ENCODE data around the gene HADHB. TPM values are rescaled to one million over a fixed set of nuclear protein-coding genes. Genes with fewer than 3 reads are reported as not detected.

The HADHB gene
- total and polyA plus RNA-seq, 2 of the 13 experiments (the other 11 are each of a cell fraction or from before 2014, with no cell fraction given): 112 to 238 TPM

DNA sequence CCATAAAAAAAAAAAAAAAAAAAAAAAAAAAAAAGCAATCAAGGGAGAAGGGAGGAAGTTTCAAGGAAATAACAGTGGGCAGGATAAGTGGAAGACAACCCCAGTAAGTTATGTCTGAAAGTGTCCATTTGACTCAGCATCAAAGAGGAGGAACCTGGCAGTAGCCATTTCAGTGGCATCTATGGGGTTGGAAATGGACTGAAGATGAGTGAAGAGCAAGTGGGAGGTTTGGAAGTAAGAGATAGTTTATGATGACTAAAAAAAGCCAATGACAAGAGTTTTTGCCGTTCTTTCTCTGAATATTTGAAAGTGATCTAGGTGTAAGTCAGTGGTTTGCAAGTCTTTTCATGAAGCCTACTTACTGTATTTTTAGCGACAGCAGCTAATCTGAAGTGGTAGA, 92.0 kb downstream of the HADHB start:
- 82% methylated on average over 2 of the region's 2 CpGs for WGBS (ENCODE audit: low lambda C conversion rate)

More for the DNA sequence above, 92.0 kb downstream of the HADHB start:
- ChIA-PET POLR2A (interaction anchor here (1.8 kb wide), 1 partner anchor 9 kb away, joined by 7 read pairs; the partner anchor contains the start of genes ADGRF3 and SELENOI), CTCF (ENCODE audit: low intra/inter-chr PET ratio, low total read pairs) (no interaction called here)
- Histone ChIP-seq H3K4me2 (ENCODE audit: low read depth, low read length) (no peak overlapping the region), H3K79me2 (ENCODE audit: insufficient read depth, low read length) (no peaks in the 10 kb centered on the region), H3K36me3 (replicated peaks in 1 of 2; ENCODE audit: control insufficient read depth in 1 of 2, insufficient read depth in 2 of 2, low read length in 2 of 2) (no peaks in the 10 kb centered on the region), H3K4me3 (replicated peaks in 1 of 3; ENCODE audit: insufficient read depth in 1 of 3, low read depth in 2 of 3, low read length in 3 of 3) (no peak overlapping the region), H3K9me3 (ENCODE audit: low read length) (no peaks in the 10 kb centered on the region), H3K9ac (ENCODE audit: insufficient read depth, low read depth, low read length) (no peak overlapping the region), H4K20me1 (ENCODE audit: insufficient read depth, low read length) (no peaks in the 10 kb centered on the region), H2AFZ (ENCODE audit: low read length) (no peak overlapping the region), H3K27ac (ENCODE audit: extremely low read length, insufficient read depth, low read length) (no peak overlapping the region), H3K4me1 (ENCODE audit: insufficient read depth, low read length) (peaks cover 26% of the 10 kb centered on the region), H3K27me3 (ENCODE audit: control insufficient read depth in 1 of 2, insufficient read depth in 2 of 2, low read length in 2 of 2) (no peaks in the 10 kb centered on the region)
- BruUV-seq (replicated peaks): no TSS peak
- TF ChIP-seq HDAC2 (CRISPR knock-in tag; IDR thresholded peaks at IDR 0.05) (no peak), ZBTB49 (CRISPR knock-in tag; IDR thresholded peaks at IDR 0.05; ENCODE audit: borderline replicate concordance) (no peak), ZNF597 (CRISPR knock-in tag; IDR thresholded peaks at IDR 0.05) (no peak), ZNF335 (CRISPR knock-in tag; IDR thresholded peaks at IDR 0.05) (no peak), FUBP1 (CRISPR knock-in tag; IDR thresholded peaks at IDR 0.05; ENCODE audit: borderline replicate concordance) (no peak), ZNF775 (CRISPR knock-in tag; IDR thresholded peaks at IDR 0.05; ENCODE audit: borderline replicate concordance) (no peak), ISX (CRISPR knock-in tag; conservative IDR thresholded peaks at IDR 0.05) (no peak)
- TF ChIP-seq, protein P1, sequence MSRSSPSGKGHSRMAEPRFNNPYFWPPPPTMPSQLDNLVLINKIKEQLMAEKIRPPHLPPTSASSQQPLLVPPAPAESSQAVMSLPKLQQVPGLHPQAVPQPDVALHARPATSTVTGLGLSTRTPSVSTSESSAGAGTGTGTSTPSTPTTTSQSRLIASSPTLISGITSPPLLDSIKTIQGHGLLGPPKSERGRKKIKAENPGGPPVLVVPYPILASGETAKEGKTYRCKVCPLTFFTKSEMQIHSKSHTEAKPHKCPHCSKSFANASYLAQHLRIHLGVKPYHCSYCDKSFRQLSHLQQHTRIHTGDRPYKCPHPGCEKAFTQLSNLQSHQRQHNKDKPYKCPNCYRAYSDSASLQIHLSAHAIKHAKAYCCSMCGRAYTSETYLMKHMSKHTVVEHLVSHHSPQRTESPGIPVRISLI (CRISPR knock-in tag; IDR thresholded peaks at IDR 0.05; ENCODE audit: borderline replicate concordance): no peak
- intact Hi-C loops (cut with micrococcal nuclease; ENCODE audit: unreplicated experiment) (no loop called here), in situ Hi-C loops (cut with HindIII; ENCODE audit: extremely low pct_ligation_motif_present, low pct_unique_long_range_greater_than_20kb) (loop anchor here (25.0 kb wide), 1 partner anchor 349 kb away; the partner anchor contains the start of gene KIF3C)
- ATAC-seq (no peak), FAIRE-seq (no peak), DNase-seq (ENCODE audit: low spot score) (no peak)
